GM19023 (cell line): ENCODE measurements around the gene TSPAN12.
"Not testable (repeated sequence)": the region's sequence is repeated elsewhere in the genome, so short reads cannot be mapped to it uniquely, and the experiment has no call there.

Source experiments
- ATAC-seq: cut with Tn5 transposase; IDR thresholded peaks from one replicate; pipeline ENCODE4 v1.9.1; 2021; ENCODE audit warnings: mild to moderate bottlenecking, moderate library complexity; ENCODE audit not compliant: unreplicated experiment

The TSPAN12 gene

DNA sequence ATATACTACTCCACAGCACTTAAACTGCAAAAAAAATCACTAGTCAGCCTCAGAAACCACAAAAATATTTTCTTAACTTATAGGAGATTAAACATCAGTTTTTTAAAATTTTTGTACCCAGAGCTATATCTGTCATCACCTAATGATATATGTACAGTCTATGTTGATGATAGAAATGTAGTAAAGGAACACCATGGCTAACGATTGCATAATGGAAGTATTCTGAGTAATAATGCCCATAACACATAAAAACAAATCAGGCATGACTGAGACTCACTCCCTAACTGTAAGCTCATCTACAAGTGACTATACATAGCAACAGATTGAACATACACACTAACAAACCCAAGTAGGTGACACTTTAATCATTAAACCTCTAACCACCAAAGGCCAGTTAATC is 51.3 kb downstream of the TSPAN12 start:
- ATAC-seq, result no peak

DNA sequence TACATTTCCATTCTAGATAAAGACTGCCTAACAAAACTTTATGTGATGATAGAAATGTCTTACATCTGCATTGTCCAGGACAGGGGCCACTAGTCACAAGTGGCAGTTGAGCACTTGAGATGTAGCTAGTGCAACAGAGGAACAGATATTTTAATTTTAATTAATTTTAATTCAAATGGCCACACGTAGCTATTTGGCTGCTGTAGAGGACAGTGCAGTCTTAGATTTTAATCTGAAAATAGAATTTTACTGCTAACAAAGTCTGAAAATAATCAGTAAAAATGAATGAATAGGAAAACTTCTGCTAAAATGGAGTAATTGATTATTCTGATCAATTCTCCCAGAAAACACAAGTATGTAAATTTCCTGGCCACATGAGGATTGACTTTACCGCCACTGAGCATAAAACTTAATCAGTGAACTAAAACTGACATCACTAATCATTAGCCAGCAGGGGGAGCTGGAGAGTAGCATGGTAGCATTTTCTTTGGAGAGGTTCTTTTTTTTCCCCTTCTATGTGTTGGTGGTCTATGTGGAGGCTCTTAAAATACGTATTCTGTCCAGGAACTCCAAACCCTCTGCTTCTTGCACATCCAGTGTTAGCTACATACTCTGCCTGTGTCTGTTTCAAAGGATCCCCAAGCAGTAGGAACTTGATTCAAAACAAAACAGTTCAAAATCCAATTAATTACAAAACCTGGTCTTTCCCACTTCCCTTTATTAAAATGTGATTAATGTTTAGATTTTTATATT is 52.1 kb downstream of the TSPAN12 start:
- peak; percentile 92 for ATAC-seq

DNA sequence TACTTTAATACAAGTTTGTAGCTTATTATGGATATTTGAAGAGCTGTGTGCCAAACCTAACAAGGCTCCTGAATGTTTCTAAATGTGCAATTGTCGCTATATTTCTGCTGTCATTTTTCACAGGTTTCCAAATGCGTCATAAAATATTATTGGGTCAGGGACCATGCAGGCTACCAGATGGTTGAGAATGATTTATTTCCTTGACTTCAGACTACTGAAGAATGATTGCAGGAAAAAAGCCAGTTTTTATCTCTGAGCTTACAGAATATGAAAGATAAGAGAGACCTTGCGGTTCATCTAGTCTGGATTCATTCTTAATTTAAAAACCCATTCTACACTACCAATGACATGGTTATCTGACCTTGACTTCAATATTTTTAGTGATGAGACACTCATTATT is 55.2 kb downstream of the TSPAN12 start:
- no peak for ATAC-seq

DNA sequence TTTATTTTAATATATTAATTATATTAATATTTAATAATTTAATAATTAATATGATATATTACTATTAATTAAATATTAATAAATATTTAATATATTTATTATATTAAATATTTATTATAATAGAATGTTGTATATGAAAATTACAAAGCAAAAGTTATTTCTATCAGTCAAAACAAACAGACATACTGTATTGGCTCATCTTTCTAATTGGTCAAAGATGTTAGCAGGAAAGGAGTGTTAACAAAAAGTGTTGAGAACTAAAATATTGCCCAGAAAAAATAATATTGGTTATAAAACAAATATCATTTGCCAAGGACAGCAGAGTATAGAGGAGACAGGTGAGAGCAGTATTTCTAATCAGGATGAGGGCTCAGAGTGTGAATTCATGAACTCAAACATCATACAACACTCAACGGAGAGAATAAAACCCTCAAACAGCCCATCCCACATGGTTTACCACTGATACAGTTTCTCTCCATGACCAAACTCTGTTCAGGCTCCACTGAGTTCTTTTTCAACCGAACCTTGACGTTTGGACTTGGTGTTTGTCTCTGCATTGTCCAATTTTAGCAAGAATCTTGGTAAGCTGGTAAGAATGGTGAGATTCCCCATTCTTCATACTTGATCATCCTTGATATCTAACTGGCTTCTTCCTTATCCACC is 58.0 kb downstream of the TSPAN12 start:
- ATAC-seq, result no peak

DNA sequence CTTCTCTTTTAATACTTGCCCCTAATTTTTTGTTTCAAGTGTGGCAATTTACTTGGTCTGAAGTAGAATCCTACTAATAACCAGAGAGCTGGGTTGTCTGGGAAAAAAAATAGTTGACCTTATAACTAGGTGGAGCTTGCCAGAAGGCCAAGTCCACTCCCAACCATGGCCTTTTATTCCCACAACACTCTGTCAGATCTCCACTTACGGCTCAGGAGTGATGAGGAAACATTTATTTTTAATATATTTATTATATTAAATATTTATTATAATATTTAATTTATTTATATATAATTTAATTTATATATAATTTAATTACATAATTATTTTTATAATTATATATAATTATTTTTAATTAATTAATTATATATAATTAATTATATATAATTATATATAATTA is 58.8 kb downstream of the TSPAN12 start:
- no peak for ATAC-seq

DNA sequence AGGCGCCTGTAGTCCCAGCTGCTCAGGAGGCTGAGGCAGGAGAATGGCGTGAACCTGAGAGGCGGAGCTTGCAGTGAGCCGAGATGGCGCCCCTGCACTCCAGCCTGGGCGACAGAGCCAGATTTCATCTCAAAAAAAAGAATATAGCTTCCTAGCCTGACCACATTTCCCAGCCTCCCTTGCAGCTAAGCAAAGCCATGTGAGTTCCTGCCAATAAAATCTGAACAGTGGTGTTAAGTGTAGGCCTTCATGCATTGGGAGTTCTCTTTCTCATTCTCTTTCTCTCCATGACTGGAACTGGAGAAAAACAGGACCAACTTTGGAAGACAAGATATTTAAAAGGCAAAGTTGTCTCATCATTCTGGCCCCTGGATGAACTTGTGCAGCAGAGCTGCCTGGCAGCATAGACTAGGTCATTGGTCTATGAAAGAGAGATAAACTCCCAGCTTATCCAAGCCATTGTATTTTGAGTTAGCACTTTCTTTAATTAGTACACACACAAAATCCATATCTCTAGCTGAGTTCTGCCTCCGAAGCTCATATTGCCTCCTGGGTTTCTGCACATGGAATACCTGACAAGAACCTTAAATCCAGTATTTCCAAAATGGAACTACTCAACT is 60.8 kb downstream of the TSPAN12 start:
- no peak for ATAC-seq

DNA sequence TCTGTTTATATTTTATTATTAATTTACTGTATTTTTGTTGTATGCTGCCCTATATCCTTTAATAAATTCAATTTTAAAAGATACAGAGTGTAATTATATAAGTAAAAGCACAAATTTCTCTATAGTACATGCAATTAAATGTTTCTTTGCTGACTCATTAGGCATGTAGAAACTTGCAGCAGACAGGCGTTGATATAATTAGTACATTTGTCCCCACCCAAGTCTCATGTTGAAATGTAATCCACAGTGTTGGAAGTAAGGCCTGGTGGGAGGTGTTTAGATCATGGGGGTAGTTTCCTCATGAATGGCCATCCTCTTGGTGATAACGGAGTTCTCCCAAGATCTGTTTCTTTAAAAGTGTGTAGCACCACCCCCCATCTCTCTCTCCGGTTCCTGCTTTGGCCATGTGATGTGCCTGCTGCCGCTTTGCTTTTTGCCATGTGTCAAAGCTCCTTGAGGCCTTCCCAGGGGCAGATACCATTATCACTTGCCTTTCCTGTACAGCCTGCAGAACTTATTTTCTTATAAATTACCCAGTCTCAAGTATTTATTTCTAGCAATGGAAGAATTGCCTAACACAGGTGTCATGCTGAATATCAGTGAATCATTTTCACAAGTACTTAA is 63.7 kb downstream of the TSPAN12 start:
- ATAC-seq, result no peak

DNA sequence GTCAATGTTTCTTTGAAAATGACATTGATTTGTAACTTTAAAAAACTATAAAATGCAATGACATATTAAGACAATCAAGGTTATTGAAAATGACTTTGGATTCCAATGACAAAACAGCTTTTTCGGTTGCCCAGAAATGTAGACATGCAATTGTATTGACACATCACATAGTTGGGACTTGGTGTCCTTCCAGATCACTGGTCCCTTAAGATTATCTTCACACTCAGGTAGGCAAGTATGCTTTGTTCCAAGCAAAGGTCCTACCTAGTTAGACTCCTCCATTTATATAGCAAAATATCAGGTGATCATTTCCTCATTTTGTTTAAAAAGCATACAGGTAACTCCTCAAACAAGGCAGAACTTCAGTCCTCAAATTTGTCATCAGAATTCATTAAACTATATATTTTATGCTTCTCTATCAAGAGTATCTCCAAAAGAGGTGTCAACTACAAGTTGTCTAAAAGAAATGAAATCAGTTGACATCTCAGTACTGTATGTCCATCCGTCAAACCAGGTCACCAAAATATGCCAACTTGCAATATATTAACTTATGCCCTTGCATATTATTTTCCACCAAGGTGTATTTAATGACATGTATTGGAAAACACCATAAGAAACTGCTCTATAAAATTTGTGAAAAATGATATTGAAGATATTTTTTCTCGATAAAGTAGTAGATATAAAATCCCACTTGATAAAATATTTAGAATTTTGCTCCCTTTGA is 64.6 kb downstream of the TSPAN12 start:
- ATAC-seq, result no peak

DNA sequence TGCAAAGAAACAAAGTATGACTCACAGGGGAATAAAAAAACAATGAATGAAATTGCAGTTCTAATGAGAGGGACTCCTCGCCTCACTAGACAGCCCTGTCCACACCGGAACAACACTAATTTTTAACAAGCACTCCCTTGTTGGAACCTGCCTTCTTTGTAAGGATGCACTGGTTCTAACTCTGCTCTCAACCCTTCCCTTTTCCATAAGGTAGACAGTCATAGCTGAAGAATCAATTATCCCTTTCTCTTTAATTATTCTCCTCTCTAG is 65.1 kb downstream of the TSPAN12 start:
- no peak for ATAC-seq

DNA sequence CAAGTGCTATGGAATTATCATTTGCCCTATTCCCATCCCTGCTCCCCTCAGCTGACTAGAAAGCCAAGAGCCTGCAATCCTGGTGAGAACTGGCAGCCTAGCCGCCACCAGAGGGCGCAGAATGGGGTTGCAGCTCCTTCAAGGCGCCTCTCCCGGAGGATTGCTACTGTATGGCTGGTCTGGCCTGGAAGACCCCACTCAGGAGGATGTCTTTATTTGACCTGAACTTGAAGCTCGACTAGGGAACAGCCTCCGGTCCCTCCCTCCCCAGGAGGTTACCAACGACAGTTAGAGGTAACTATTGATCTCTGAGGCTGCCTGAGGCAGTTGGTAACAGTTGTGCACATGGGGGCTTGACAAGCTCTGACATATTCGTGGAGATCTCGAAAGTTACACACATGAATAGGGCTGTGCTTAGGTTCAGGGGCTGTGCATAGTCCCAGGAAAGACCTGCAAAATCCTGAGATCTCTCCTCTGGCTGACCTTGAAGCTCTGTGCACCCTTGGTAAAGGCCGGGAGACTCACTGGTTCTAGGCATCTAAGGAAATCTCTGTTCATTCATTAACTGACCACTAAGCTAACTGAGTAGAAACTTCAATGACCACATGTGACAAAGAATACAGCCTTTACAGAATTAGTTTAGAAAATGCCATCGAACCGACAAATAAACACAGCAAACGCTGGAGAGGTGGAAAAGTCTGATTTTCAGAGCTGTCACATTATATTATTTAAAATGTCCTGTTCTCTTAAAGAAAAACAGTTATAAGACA is 65.7 kb downstream of the TSPAN12 start:
- ATAC-seq, result peak; percentile 94

DNA sequence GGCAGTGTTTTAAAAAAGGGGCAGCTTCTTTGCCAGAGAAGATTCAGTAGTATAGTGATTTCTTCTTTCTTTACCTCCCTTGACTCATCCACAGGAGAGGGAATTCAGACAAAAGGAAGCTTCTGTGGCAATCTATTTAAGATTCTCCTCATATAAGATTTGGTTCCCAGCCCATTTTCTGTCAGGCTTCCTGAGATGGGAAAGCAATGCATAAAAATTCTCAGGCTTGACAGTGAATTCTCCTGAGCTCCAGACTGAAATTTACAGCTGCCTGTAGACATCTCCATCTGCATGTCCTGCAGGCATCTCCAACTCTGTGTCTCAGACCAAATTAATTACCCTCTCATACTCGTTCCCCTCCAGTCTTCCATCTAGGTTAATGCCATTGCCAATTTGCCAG is 72.8 kb downstream of the TSPAN12 start:
- ATAC-seq, result no peak

DNA sequence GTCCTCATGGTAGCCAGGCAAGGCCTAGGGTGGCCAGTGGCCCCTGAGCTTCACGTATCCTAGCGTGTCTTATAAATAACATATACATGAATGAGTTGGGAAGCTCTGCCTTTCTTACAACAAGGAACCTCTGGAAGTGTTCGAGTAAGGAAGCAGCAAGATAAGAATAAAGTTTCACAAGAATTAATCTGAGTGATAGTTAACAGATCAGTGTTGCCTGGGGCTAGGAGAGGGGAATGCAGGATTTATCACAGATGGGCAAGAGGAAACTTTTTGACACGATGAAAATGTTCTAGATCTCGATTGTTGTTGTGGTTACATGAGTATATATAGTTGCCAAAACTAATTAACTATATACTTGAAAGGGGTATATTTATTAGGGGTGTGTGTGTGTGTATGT is 74.2 kb downstream of the TSPAN12 start:
- no peak for ATAC-seq

DNA sequence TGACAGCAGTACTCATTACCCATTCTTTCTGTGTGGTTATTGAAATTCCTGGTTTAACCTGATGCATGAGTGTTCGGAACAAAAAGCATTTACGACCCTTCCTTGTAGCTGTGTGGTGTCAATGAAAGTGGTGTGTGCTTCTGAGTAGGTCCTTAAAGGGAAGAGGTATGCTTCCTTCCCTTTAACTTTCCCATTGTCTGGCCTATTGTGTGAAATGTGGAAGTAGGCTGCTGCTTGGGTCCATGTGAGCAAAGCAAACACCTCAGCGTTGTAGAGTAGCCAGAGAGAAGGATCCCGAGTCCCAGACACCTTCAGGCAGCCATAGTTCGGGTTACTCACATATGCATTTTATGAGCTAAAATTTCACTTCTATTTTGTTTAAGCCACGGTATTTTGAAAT is 74.7 kb downstream of the TSPAN12 start:
- ATAC-seq, result no peak

DNA sequence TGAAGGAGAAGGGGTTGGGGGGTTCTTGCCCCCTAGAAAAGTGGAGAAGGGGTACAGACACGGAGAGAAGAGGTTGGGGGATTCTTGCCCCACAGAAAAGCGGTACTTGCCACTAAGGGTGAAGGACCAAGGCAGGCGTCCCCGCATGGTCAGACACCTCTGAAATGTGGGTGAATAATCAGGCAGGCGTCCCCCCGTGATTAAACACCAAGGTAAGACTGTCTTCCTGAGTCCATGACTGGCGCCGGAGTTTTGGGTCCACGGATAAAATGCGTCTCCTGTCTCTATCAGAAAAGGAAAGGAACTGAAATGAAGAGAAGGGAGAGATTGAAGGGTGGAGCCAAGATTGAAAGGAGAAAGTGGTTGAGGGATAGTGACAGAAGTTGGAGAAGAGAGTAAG is 76.0 kb downstream of the TSPAN12 start:
- not testable (repeated sequence) for ATAC-seq

DNA sequence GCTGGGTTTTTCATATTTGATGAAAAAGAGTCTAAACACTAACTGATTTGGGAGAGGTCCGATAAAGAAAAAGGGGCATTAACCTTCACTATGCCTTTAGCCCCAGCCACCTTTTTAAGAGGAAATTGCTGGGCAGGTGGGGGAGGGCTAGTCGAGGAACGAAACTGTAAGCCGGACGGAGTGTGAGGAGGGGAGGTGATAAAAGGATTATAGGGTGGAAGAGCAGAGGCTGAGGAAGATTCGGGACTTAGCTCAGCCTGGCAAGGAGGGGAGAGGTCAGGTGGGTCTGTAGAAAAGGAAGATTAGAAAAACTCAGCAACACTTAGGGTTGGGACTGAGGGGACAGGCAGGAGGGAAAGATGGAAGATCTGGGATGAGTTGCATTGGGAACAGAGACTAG is 77.0 kb downstream of the TSPAN12 start:
- no peak for ATAC-seq

DNA sequence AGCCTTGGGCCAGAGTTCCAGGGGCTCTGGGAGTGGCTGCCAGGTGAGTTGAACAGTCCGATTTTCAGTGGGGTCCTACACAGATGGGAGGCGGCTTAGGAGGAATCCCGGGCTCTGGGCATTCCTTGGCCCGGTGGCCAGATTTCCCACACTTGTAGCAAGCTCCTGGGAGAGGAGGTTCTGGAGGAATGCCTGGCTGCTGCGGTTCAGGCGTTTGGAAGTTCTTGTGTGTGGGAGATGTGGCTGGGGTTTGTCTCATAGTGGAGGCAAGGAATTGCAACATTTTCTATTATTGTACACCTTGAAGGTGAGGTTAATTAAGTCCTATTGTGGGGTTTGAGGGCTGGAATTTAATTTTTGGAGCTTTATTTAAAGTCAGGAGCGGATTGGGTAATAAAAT is 77.5 kb downstream of the TSPAN12 start:
- ATAC-seq, result not testable (repeated sequence)

DNA sequence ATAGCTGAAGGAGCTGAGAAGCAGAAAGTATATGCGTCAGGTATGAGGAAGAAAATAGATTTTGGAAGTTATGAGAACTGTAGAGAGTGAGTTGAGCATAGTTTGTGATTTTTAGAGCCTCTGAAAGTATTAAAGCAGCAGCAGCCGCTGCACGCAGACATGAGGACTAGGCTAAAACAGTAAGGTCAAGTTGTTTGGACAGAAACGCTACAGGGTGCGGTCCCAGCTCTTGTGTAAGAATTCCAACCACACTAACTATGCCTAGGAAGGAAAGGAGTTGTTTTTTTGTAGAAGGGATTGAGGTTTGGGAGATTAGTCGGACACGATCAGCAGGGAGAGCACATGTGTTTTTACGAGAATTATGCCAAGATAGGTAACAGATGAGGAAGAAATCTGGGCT is 78.9 kb downstream of the TSPAN12 start:
- ATAC-seq, result not testable (repeated sequence)

DNA sequence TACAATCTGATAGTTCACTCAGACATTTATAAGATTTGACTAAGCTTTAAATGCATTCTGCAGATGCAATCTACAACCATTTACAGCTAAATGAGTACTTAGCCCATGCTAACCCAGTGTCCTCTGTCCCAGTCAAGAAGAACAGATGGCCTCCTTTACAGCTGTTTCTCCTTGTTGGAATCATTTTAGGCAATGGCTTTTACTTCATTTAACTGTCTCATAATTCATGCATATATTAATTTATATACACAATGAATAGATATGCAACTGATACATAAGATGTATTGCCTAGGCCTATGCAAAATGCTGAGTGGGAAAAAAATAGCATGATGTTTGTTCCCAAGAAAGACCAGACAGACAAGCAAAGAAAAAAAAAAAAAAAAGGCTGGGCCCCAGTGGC is 82.2 kb downstream of the TSPAN12 start:
- no peak for ATAC-seq

DNA sequence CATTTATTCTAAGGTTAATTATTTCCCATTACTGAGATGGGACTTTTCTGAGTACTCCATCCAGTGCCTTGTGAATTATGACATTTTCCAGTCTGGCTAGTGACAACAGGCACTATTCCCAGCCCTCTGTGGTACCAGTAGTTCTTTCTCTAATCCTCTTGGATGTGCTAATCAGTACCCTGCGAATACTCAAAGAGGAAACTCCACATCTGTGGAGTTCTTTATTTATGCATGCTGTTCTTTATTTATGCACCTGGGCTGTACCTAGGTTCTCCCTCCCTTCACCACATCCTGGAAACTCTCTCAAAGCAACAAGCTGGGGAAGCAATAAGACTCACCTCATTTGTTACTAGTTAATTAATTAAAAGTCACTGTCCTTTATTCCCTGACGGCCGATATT is 83.5 kb downstream of the TSPAN12 start:
- no peak for ATAC-seq

DNA sequence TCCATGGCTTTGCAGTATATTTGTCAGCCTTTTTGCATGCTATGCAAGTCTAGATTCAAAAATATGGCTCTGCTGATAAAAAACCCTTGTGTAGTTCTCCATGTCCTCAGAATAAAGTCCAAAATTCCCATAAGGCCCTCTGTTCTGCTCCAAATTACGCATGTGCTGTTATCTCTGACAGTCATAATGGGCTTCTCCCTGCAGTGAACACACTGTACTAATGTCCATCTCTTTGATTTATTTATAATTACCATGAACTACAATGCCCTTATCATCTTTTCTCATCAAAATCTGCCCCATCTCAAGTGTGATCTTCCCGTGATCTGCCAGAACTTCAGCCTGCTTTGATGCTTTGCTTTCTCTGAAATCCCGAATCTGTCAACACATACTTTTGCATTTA is 87.7 kb downstream of the TSPAN12 start:
- ATAC-seq, result no peak

DNA sequence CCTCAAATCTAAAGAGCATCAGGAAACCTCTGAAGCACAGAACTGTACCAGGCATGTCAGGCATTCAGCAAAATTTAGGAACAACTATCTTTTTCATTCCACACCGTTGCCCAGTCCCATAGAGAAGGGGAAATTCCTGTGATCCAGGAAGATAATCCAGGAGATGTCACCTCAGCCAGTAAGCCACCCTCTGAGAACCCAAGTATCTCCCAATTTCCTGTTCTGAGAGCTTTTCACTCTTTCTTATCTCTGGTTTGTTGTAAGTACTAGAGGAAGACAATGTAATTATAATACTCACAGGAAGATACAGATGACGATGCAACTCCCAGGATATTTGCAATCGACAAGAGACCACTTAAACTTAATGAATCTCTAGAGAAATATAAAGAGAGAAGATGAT is 97.1 kb downstream of the TSPAN12 start:
- no peak for ATAC-seq
